HG02938 (cell line): Measurements from ENCODE around the gene COL8A2.

Experiments
- ATAC-seq: cut with Tn5 transposase; IDR thresholded peaks from one replicate; pipeline ENCODE4 v1.9.1; 2021; ENCODE audit warnings: mild to moderate bottlenecking, moderate library complexity; ENCODE audit not compliant: unreplicated experiment

Gene COL8A2

DNA sequence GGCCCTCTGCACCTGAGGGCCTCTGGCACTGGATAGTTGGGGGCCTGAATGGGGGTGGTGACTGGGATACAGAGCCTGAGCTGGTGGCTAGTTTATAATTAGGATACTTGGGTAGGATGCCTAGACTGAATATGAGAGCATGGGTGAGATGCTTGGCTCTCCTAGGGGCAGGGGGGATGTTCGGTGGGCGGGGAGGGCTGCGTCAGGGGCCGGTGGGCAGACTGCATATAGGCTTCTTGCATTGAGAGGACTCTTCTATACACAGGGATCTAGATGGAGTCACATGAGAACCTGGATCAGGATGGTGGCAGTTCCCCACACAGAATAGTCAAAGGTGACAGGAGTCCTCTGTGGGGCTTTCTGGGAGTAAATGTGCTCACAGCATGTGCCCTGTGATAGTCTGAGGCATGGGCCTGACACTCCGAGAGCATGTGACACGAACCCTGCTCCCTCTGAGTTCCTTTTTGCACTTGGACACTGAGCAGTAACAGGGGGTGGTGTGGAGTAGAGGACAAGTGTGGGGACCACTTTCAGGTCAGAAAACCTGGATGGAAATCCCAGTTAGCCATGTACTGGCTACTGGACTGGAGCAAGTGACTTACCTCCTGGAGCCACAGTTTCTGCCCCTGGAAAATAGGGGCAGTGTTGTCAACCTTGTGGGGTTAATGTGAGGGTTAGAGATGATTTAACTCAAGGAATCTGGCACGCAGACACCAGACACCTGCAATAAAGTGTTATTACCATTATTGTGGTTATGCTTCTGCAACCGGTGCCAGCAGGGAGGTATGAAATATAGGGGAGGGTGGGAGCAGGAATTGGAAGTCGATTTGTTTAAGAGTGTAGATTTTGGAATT is 33.2 kb upstream of the COL8A2 start:
- no peak for ATAC-seq

DNA sequence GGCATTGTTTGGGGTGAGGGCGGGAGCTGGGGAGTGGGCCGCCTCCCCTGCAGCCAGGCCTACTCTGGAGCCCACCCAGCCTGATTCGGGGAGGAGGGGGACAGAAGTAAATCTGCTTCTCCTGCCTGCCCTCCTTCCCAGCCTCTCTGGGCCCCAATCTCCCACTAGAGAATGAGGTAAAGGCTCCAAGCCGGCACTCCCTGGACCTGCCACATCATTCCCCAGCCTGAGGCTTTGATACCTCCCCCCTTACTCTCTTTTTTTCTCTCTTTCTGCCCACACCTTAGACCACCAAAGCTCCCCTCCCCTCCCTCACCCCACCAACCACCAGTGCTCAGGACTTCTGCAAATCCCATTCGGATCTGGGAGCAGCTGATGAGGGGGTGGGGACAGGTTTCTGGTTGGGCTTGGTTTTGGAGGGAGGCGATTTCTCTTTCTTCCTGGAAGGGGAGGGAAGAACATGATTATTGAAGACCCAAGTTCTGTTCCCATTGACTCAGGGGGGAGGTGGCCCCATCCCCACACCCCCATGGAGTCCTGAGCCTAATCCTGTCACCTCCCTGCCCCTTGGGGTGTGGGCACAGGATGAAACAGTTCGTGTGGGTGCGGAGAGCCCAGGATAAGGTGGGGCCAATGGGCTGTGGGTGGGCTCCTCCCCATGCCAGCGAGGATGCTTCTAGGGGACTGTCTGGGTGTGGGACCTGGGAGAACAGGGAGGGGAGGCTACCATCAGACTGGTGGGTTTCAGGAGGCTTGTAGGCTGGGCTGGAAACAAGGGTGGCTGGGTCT is 32.3 kb upstream of the COL8A2 start:
- no peak for ATAC-seq

GRCh38 chr1:36156329-36157114 is 31.5 kb upstream of the COL8A2 start:
- ATAC-seq = no peak

GRCh38 chr1:36155408-36156328 is 30.6 kb upstream of the COL8A2 start, which contains the start of gene MAP7D1:
Gene MAP7D1 (plus strand): TSS chr1:36156160. CDS start chr1:36156418, 258 bp downstream.
- peak; percentile 48 for ATAC-seq

- ATAC-seq = no peak
These were observed 29.9 kb upstream of the COL8A2 start for GRCh38 chr1:36154765-36155407.

- no peak for ATAC-seq
These were observed 29.3 kb upstream of the COL8A2 start for GRCh38 chr1:36154335-36154734.

DNA sequence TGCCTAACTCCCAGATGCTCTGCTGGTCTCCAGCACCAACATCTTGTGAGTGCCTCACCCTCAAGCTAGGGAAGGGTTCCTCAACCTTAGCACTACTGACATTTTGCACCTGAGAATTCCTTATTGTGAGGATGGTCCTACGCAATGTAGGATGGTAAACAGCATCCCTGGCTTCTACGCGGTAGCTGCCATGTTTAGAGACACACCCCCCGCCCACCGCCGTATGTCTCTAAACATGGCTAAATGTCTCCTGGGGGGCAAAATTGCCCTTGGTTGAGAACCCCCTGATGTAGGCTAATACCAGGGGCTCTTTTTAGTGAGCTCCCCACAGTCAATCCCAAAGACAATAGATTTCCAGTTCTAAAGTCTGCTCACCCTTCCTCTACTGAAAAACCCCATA is 28.5 kb upstream of the COL8A2 start:
- no peak for ATAC-seq

- no peak for ATAC-seq
These were observed 26.8 kb upstream of the COL8A2 start for GRCh38 chr1:36151845-36152203.

DNA sequence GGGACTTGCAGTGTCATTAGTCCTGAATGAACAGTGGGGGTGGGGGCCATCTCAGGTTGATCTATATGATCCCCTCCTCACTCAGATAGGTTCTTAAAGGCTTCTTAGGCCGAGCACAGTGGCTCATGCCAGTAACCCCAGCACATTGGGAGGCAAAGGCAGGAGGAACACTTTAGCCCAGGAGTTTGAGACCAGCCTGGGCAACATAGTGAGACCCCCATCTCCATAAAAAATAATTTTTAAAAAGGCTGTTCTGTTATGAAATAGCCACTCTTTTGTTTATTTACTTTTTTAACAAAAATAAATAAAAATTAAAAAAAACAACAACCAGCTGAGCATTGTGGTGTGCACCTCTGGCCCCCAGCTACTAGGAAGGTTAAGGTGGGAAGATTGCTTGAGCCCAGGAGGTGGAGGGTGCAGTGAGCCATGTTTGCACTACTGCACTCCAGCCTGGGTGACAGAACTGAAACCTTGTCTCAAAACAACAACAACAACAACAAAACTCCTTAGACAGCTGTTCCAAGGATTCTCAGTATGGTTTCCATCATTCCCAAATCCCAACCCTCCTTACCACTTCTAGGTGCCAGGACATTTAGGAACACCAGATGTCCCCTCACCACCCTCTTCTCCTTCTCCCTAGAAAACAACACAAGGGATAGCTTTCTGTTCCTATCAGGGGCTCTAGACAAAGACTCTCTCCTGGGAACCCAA is 26.3 kb upstream of the COL8A2 start:
- no peak for ATAC-seq

- ATAC-seq = peak; percentile 36
These were observed 25.5 kb upstream of the COL8A2 start for GRCh38 chr1:36150296-36151133.

DNA sequence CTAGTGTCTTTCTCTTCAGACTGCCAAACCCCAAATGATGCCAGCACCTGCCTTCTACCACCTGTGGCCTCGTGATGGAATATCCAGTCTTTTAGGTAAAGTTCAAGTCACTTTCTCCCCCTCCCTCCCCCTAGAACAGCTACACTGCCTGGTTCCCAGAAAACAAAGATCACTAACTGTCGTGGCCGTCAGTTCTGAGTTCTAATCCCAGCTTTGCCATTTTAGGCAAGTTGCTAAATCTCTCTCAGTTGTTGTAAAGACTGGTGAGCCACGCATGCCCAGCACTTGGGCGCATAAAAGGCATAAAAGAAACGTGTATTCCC is 24.9 kb upstream of the COL8A2 start:
- ATAC-seq = no peak

GRCh38 chr1:36149237-36149972 is 24.4 kb upstream of the COL8A2 start, which contains the start of gene TRAPPC3:
Gene TRAPPC3 (minus strand): TSS chr1:36149486. CDS start chr1:36149378, 108 bp downstream.
- ATAC-seq = peak; percentile 91

- peak; percentile 8 for ATAC-seq
These were observed 23.8 kb upstream of the COL8A2 start for GRCh38 chr1:36148821-36149236.

DNA sequence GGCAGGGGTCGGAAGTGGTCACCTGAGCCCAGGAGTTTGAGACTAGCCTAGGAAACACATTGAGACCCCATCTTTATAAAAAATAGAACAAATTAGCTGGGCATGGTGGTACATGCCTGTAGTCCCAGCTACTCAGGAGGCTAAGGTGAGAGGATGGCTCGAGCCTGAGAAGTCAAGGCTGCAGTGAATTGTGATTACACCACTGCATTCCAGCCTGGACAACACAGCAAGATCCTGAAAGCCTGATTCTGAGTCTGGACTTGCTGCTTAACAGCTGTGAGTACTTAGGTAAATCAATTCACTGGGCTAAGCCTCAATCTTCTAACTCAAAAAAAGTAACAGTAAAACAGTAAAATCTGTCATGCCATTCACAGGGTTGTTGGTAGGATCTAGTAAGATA is 19.4 kb upstream of the COL8A2 start:
- ATAC-seq = no peak

DNA sequence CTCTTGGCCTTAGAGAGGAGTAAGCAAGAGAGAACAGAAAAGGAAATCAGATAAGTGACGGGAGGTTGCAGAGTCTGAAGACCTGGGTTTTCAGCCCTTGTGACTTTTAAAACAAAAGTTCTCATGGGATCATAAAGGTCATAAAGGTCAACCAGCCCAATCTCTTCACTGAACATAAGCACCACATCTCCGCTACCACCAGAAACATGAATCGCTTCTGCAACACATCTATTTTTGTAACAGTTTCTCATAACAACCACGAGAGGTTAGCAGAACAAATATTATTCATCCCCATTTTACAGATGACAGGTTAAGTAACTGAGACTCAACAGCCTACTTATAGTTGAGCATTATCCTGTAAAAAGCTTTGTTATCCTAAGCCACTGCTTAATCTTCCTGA is 18.4 kb upstream of the COL8A2 start:
- ATAC-seq = no peak

- no peak for ATAC-seq
These were observed 17.1 kb upstream of the COL8A2 start for GRCh38 chr1:36142121-36142520.

- ATAC-seq = no peak
These were observed 14.5 kb upstream of the COL8A2 start for GRCh38 chr1:36139521-36139920.

DNA sequence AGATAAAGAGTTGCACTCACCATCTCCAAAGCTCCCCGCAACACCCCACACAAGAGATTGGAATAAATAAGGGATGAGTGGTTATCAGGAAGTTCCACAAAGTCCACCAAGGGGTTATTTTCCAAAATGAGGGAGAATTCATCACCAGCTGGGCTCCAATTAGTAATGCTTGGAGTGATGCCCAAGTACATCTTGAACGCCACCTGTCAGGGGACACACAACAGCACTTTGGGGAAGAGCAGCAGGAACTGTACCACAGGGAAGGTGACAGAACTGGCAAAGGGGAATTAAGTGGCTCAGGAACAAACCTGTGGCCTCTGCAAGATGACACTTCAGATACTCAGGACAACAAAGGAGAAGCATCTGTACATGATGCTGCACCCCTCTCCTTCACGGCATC is 12.8 kb upstream of the COL8A2 start:
- ATAC-seq = no peak
